GM12878 (cell line): ENCODE measurements around the gene CASP6.

Experiments
- BHLHE40 ChIP-seq, 2 experiments: fragments of 450-650 bp in 1 of 2; IDR thresholded peaks; 2 replicates each; pipeline ENCODE4 v1.6.1; 2011 to 2017; ENCODE audit warnings: low read depth in 2 of 2, borderline replicate concordance in 1 of 2, improper control_type of control experiment in 1 of 2, low read length in 1 of 2, mild to moderate bottlenecking in 1 of 2
- CHD2 ChIP-seq: IDR thresholded peaks from 2 replicates; pipeline ENCODE4 v1.6.1; 2011; ENCODE audit warnings: low read depth, low read length, improper control_type of control experiment, borderline replicate concordance
- MXI1 ChIP-seq: fragments of 150-350 bp; IDR thresholded peaks from 2 replicates; pipeline ENCODE4 v1.6.1; 2011; ENCODE audit warnings: low read depth, mild to moderate bottlenecking, inconsistent platforms, low read length, improper control_type of control experiment
- POLR2A ChIP-seq: IDR thresholded peaks from 2 replicates; pipeline ENCODE4 v1.6.1; 2011; ENCODE audit warnings: low read depth, mild to moderate bottlenecking, low read length
- RCOR1 ChIP-seq: conservative IDR thresholded peaks from 2 replicates; pipeline ENCODE4 v1.6.1; 2012; ENCODE audit warnings: low read depth, low read length, improper control_type of control experiment
- SIN3A ChIP-seq: IDR thresholded peaks from 2 replicates; pipeline ENCODE4 v1.6.1; 2012; ENCODE audit warnings: low read depth, low read length, improper control_type of control experiment
- ZNF274 ChIP-seq: IDR thresholded peaks from one replicate; pipeline ENCODE4 v1.8.0; 2011; ENCODE audit not compliant: insufficient read length, insufficient read depth

DNA sequence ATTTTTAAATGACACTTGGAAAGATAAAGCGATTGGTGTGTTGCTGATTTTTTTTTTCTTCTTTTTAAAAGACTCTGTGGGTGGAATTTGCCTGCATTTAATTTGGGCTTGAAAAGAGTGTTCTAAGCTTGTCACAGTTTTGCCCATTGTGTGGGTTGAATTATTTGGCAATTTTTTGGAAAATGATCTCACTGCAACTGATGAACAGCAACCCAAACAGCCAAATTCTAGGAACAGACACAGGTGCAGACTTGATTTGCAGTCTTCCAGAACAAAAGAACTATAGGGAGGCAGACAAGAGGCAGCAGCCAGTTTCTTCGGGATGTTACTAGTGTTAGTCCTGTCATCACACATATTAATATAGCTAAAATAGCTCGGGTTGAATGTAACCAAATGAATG, 40.5 kb downstream of the CASP6 start:
- TF ChIP-seq SIN3A (no peak), CHD2 (no peak), BHLHE40 (IDR thresholded peaks at IDR 0.05; ENCODE audit: borderline replicate concordance in 1 of 2, low read depth in 2 of 2, low read length in 1 of 2) (no peak), POLR2A (no peak), ZNF274 (no peak), RCOR1 (no peak), MXI1 (no peak)
